GM19351 (cell line): ENCODE measurements around the gene DPY19L1.
A peak's percentile ranks its signal among the peaks of the same experiment; 100 is the strongest.
"Not testable (repeated sequence)": the region's sequence is repeated elsewhere in the genome, so short reads cannot be mapped to it uniquely, and the experiment has no call there.

Source experiments
- ATAC-seq: cut with Tn5 transposase; IDR thresholded peaks from one replicate; pipeline ENCODE4 v1.9.1; 2021; ENCODE audit warnings: mild to moderate bottlenecking, moderate library complexity; ENCODE audit not compliant: unreplicated experiment

Gene DPY19L1

GRCh38 chr7:34928560-34928959 lies 108.7 kb downstream of the DPY19L1 start:
- ATAC-seq, result no peak

DNA sequence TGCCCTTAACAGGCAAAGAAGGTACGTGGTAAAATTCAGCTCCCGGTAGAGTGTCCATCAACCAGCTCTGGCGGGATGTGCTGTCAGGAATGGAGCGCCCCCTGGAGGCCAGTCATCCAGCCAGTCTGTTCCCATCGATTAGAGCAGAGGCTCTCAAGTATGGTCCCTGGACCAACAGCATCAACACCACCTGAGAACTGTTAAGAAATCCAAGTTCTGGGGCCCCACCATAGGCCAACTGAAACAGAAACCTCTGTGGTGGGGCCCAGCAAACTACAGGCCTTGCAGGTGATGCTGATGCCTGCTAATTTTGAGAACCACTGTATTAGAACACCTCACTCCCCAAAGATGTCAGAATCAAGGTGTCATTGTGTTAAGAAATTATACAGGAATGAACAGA lies 109.2 kb downstream of the DPY19L1 start:
- ATAC-seq, result peak; percentile 95

GRCh38 chr7:34920470-34920869 lies 116.8 kb downstream of the DPY19L1 start:
- not testable (repeated sequence) for ATAC-seq

- ATAC-seq, result not testable (repeated sequence)
Measured at GRCh38 chr7:34919038-34919437, 118.2 kb downstream of the DPY19L1 start.

GRCh38 chr7:34918198-34918861 lies 119.0 kb downstream of the DPY19L1 start:
- not testable (repeated sequence) for ATAC-seq

DNA sequence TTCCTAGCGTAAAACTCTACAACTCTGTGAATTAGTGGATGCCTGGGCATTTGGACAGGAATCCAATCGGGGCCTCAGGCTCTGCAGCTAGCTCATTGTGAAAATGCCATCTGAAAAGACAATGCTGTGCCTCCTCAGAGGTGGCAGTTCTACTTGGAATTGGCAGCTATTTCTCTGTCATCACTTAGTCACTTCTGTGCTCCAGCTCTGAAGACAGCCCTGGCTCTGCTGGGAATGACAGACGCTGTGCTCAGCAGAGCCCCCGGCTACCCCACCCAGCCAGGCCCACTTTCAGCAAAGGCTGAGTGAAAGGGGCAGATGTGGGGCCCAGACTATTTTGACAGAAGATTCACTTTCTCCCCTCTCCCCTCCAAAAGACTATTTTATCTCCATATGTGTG lies 119.8 kb downstream of the DPY19L1 start:
- ATAC-seq, result not testable (repeated sequence)

GRCh38 chr7:34916267-34916666 lies 121.0 kb downstream of the DPY19L1 start:
- ATAC-seq, result no peak

- ATAC-seq, result no peak
Measured at GRCh38 chr7:34912236-34912635, 125.0 kb downstream of the DPY19L1 start.

DNA sequence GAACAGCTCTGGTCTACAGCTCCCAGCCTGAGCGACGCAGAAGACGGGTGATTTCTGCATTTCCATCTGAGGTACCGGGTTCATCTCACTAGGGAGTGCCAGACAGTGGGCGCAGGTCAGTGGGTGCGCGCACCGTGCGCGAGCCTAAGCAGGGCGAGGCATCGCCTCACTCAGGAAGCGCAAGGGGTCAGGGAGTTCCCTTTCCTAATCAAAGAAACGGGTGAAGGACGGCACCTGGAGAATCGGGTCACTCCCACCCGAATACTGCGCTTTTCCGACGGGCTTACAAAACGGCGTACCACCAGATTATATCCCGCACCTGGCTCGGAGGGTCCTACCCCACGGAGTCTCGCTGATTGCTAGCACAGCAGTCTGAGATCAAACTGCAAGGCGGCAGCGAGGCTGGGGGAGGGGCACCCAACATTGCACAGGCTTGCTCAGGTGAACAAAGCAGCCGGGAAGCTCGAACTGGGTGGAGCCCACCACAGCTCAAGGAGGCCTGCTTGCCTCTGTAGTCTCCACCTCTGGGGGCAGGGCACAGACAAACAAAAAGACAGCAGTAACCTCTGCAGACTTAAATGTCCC lies 130.9 kb downstream of the DPY19L1 start:
- not testable (repeated sequence) for ATAC-seq

DNA sequence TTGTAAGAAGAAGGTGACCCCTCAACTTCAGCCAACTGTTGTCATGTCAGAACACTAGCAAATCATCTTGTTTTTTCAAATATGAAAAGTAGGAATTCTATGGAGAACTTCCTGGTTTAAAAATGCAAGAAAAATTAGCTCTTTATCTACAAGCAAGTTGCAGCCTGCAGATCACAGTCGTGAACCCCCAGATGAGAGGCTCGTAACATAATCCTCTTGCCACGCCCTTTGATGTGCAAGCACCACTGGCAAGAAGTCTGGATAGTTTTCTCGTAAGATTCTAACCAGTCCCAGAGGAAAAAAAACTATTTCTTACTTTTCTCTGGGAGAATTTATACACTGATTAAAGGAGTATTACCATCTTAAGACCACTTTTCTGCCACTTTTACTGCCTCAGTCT lies 132.3 kb downstream of the DPY19L1 start:
- ATAC-seq, result no peak

DNA sequence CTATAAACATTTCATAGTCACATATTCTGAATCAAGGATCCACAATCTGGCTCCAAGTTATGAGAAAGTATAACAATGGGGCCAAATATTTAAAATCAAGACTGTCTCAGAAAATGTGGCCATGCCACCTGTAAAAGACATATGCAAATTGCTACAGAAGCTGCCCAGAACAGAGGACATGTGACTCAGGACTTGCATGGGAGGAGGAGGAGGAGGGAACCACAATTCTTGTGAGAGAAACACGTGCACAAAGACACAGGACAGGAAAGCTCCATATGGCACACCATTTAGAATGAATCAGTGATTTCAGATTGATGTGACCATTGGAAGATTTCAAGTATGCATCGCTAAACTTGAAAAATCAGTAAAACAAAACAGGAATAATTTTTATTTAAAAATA lies 133.4 kb downstream of the DPY19L1 start:
- ATAC-seq, result not testable (repeated sequence)

DNA sequence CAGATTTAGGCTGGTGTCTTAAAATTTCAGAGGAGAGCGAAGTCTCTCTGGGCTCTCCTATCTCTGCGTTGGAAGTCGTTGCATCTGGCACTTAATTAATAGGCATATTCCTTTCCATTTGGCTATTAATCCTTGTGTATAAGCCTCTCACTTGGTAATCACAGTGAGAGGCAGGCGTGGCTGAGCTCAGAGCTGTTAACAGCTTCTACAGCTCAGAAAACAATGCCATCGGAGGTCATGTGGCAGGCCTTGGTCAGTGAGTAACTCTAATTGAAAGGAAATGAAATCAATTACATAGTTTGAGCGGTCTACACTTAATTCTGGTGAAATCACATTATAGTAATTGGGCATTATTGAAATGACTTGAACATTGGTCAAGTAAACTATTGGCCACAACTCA lies 135.1 kb downstream of the DPY19L1 start:
- ATAC-seq, result no peak

DNA sequence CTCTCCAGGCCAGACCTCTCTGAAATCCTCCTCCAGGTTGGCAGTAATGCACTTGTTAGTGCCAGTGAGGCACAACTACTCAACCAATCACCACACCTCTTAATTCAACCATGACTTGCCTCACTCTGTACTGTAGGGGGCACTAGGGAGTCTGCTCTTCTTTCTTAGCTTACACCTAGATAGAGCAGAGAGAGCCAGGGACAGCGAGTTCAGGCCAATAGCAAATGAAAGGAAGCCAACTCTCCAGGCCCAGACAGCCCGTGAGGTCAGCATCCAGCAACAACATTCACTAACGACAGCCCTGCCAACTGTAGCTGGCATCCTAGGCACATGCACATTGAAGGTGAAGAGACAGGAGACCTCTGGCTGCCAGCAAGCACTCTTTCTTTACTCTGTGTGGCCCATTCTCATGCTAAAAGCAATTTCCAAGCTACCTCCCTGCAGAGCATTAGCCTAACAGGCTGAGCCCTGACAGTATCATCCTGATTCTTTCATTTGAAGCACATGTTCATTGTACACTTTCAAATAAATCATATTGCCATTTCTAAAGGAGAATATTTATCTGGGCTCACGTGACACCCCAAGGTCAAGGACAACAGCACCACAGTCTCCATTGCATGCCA lies 136.3 kb downstream of the DPY19L1 start:
- peak; percentile 88 for ATAC-seq

DNA sequence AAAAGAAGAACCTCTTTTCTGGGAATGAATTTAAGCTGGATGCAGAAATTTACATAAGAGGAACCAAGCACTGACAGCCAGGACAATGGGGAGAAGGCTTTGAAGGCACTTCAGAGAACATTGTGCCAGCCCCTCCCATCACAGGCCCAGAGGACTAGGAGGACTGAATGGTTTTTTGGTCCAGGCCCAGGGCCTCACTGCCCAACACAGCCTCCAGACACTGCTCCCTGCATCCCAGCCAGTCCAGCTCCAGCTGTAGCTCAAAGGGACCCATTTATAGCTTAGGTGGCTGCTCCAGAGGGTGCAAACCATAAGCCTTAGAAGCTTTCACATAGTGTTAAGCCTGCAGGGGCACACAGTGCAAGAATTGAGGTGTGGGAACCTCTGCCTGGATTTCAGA lies 142.1 kb downstream of the DPY19L1 start:
- no peak for ATAC-seq

- ATAC-seq, result no peak
Measured at GRCh38 chr7:34889951-34890350, 147.3 kb downstream of the DPY19L1 start.

DNA sequence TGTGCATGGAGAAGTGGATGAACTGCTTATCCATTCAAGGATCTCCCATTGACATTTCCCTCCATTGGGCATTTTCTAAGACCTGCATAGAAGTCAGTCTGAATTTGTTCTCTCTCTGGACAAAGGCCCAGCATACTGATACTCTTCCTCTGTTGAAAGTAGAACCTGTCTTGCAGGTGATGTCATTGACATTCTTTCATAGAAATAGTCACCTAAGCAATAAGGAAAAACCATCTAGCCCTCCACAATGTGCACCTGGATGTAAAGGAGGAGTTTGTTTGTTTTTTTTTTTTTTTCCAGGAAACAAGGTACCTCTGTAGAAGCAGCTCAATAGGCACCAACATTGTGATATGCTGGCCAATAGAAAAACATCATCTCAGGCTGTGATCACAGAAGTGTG lies 150.4 kb downstream of the DPY19L1 start:
- ATAC-seq, result no peak

DNA sequence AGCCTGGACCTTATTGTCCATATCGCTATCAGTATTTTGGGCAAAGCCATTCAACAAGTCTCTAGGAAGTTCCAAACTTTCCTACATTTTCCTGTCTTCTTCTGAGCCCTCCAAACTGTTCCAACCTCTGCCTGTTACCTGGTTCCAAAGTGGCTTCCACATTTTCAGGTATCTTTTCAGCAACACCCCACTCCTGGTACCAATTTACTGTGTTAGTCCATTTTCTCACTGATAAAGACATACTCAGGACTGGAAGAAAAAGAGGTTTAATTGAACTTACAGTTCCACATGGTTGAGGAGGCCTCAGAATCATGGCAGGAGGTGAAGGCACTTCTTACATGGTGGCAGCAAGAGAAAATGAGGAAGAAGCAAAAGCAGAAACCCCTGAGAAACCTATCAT lies 153.4 kb downstream of the DPY19L1 start:
- not testable (repeated sequence) for ATAC-seq

- no peak for ATAC-seq
Measured at GRCh38 chr7:34879871-34880270, 157.4 kb downstream of the DPY19L1 start.

DNA sequence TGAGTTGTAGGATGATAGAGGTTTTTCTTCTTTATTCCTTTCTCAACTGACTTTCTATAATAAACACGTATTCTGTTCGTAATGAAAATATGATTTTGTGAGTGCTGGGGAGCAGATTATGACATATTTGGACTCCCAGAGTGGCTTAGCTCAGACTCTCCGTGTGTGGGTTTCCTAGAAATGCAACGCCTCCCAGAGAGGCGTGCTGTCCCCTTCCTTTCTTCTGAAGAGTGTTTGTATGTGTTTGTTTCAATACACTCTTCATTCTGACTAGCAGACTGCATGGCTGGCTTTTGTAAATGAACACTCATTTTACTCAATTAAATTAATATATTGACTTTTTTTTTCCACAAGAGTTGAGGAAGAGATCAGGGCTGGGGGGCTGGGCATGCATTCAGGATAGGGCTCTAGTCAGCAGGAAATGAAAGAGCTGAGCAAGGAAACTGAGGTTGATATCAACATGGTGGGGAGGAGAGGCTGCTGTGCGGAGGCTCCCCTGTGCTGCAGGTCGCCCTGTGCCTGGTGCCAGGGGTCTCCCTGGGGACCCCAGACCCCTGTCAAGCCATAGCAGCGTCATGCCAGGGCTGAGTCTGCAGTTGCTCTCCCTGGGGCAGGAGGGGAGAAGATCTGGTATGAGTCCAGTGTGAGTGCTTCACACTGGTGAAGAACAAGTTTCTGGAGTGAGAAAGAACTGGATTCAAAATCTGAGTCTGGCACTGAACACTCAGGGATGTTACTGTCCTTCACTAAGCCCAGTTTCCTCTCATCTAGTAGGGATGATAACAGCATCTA lies 158.1 kb downstream of the DPY19L1 start:
- not testable (repeated sequence) for ATAC-seq
